Transverse colon (tissue), 4 donors: ENCODE data around the gene GABBR2. TPM values are rescaled to one million over a fixed set of nuclear protein-coding genes. Genes with fewer than 3 reads are reported as not detected.

Source experiments
- DNase-seq: peaks from one replicate; pipeline ENCODE4 v3.0.0-alpha.2; 2019
- H3K27ac ChIP-seq, 4 donors: fragments of 200-600 bp; sonication (generic); 2 replicates each; pipeline ENCODE4 v1.5.1; 2016 to 2018; ENCODE audit warnings: inconsistent platforms in 4 of 4
- H3K27me3 ChIP-seq: fragments of 200-600 bp; sonication (generic); 2 replicates; pipeline ENCODE4 v1.5.1; 2017; ENCODE audit warnings: inconsistent platforms
- H3K36me3 ChIP-seq, 4 donors: fragments of 200-600 bp; sonication (generic); 2 replicates each; pipeline ENCODE4 v1.5.1; 2017 to 2019; ENCODE audit warnings: inconsistent platforms in 4 of 4
- H3K4me1 ChIP-seq, 4 donors: fragments of 200-600 bp; sonication (generic); 2 replicates each; pipeline ENCODE4 v1.5.1; 2017 to 2020; ENCODE audit warnings: inconsistent platforms in 4 of 4
- H3K4me3 ChIP-seq, 4 donors: fragments of 200-600 bp; sonication (generic); 1 replicate in 1 of 4; 2 replicates in 3 of 4; pipeline versions ENCODE4 v1.5.1 to v1.6.1; 2017 to 2019; ENCODE audit warnings: inconsistent platforms in 4 of 4
- H3K9me3 ChIP-seq, 2 donors: fragments of 200-600 bp; sonication (generic); 2 replicates each; pipeline ENCODE4 v1.5.1; 2017 to 2019; ENCODE audit warnings: inconsistent platforms in 2 of 2
- CTCF ChIP-seq, 5 experiments: fragments of 200-600 bp in 3 of 5; fragments of 450-650 bp in 2 of 5; sonication (generic) in 3 of 5; IDR thresholded peaks; 1 replicate in 2 of 5; 2 replicates in 3 of 5; pipeline ENCODE4 v1.5.1; 2016 to 2017; ENCODE audit warnings: antibody characterized with exemption in 5 of 5, inconsistent platforms in 3 of 5, mild to moderate bottlenecking in 2 of 5, moderate library complexity in 1 of 5
- EP300 ChIP-seq: sonication (generic); formaldehyde crosslinking; IDR thresholded peaks from one replicate; pipeline ENCODE4 v1.6.1; 2017; ENCODE audit warnings: antibody characterized with exemption, low read depth
- POLR2A ChIP-seq: fragments of 450-650 bp; IDR thresholded peaks from one replicate; pipeline ENCODE4 v1.6.1; 2016; ENCODE audit warnings: antibody characterized with exemption, mild to moderate bottlenecking, moderate library complexity
- POLR2AphosphoS5 ChIP-seq, 3 donors: sonication (generic); formaldehyde crosslinking; IDR thresholded peaks; one replicate each; pipeline ENCODE4 v1.6.1; 2016; ENCODE audit warnings: antibody characterized with exemption in 3 of 3
- WGBS, 2 donors: methylation state at CpG; one replicate each; pipeline ENCODE4 v1.1.5; 2018; ENCODE audit warnings: low coverage in 1 of 2; 5-methylcytosine and 5-hydroxymethylcytosine counted together
- in situ Hi-C, 4 donors: fragments of 200-750 bp; cut with MboI; loops; one replicate each; pipeline versions ENCODE4 v1.15.0 to v1.15.1; 2017; ENCODE audit warnings: low sequenced_read_pairs in 3 of 4, low pct_ligation_motif_present in 1 of 4, low pct_unique_long_range_greater_than_20kb in 1 of 4
- intact Hi-C: fragments of 100-400 bp; cut with DNase I; formaldehyde crosslinking; loops from one replicate; pipeline ENCODE4 v1.15.1; 2023; ENCODE audit warnings: low total_unique reads
- total RNA-seq, 4 donors: library from RNA; depleted of rRNA; stranded (reverse); fragments of >200 nt; gene quantifications; one replicate each; pipeline ENCODE4 v1.1.0, GENCODE V29; 2016

Gene GABBR2
- total RNA-seq, 4 donors from 2014 or later: not detected

GRCh38 chr9:98379572-98379971 lies 329.2 kb downstream of the GABBR2 start:
- Histone ChIP-seq H3K36me3 (no peaks in the 10 kb centered on the region), H3K9me3 (no peaks in the 10 kb centered on the region), H3K4me3 (no peak overlapping the region), H3K27ac (no peak overlapping the region), H3K27me3 (no peaks in the 10 kb centered on the region), H3K4me1 (no peaks in the 10 kb centered on the region)
- in situ Hi-C loops (no loop called here), intact Hi-C loops (no loop called here)
- TF ChIP-seq CTCF (IDR thresholded peaks at IDR 0.05) (no peak), POLR2A (no peak), POLR2AphosphoS5 (IDR thresholded peaks at IDR 0.05) (no peak), EP300 (no peak)
- DNase-seq: no peak
- 70 to 74% methylated on average over 1 of the region's 1 CpG for WGBS, 2 donors

GRCh38 chr9:98378794-98379193 lies 329.9 kb downstream of the GABBR2 start:
- TF ChIP-seq EP300 (no peak), POLR2A (no peak), CTCF (IDR thresholded peaks at IDR 0.05) (no peak), POLR2AphosphoS5 (IDR thresholded peaks at IDR 0.05) (no peak)
- Histone ChIP-seq H3K27ac (no peak overlapping the region), H3K36me3 (no peaks in the 10 kb centered on the region), H3K4me3 (no peak overlapping the region), H3K4me1 (no peaks in the 10 kb centered on the region), H3K9me3 (no peaks in the 10 kb centered on the region), H3K27me3 (no peaks in the 10 kb centered on the region)
- intact Hi-C loops: no loop called here
- in situ Hi-C loops: no loop called here
- 88 to 100% methylated on average over 1 to 5 of the region's 5 CpGs for WGBS, 2 donors
- DNase-seq: no peak

- TF ChIP-seq POLR2A (no peak), CTCF (IDR thresholded peaks at IDR 0.05) (no peak), POLR2AphosphoS5 (IDR thresholded peaks at IDR 0.05) (no peak), EP300 (no peak)
- Histone ChIP-seq H3K27me3 (no peaks in the 10 kb centered on the region), H3K9me3 (no peaks in the 10 kb centered on the region), H3K4me3 (no peak overlapping the region), H3K27ac (no peak overlapping the region), H3K36me3 (no peaks in the 10 kb centered on the region), H3K4me1 (no peaks in the 10 kb centered on the region)
- 84% methylated on average over 8 of the region's 8 CpGs; no CpG with 5 or more reads in 1 of the 2 donors for WGBS, 2 donors
- DNase-seq: no peak
- intact Hi-C loops: no loop called here
- in situ Hi-C loops: no loop called here
Measured at GRCh38 chr9:98378206-98378780, 330.4 kb downstream of the GABBR2 start.

- in situ Hi-C loops: no loop called here
- H3K27me3 ChIP-seq: no peaks in the 10 kb centered on the region
- no peak overlapping the region for H3K4me3 ChIP-seq
- no peaks in the 10 kb centered on the region for H3K36me3 ChIP-seq
- no peak overlapping the region for H3K27ac ChIP-seq
- no peak for DNase-seq
- H3K9me3 ChIP-seq: no peaks in the 10 kb centered on the region
- WGBS, 2 donors: 84 to 91% methylated on average over 3 of the region's 3 CpGs
- intact Hi-C loops: no loop called here
- TF ChIP-seq POLR2A (no peak), POLR2AphosphoS5 (IDR thresholded peaks at IDR 0.05) (no peak)
- no peaks in the 10 kb centered on the region for H3K4me1 ChIP-seq
Measured at GRCh38 chr9:98375138-98375726, 333.5 kb downstream of the GABBR2 start.
